HepG2 (cell line): ENCODE results near the gene VPS13D. TPM values are rescaled to one million over a fixed set of nuclear protein-coding genes. Genes with fewer than 3 reads are reported as not detected.
A peak's percentile ranks its signal among the peaks of the same experiment; 100 is the strongest.

Experiments
- ATAC-seq: fragments of 200-7000 bp; cut with Tn5 transposase; 3 replicates; pipeline ENCODE4 v1.9.1; 2020; ENCODE audit warnings: mild to moderate bottlenecking, moderate library complexity
- BruUV-seq: library from RNA; stranded (reverse); fragments of 400-500 nt; replicated peaks from 2 replicates; lab custom pipeline; 2021; lab: Mats Ljungman, UMichigan
- CTCF ChIA-PET: fragments of 300-600 bp; formaldehyde crosslinking; extraction: SDS; loops from one replicate; lab custom pipeline; 2021; ENCODE audit warnings: low total read pairs, inconsistent platforms, low intra/inter-chr PET ratio; lab: Yijun Ruan, JAX
- POLR2A ChIA-PET: fragments of 350-600 bp; sonication (Branson Sonifier 250); formaldehyde crosslinking; loops from one replicate; lab custom pipeline; 2020; ENCODE audit warnings: antibody characterized with exemption, inconsistent platforms; lab: Yijun Ruan, JAX
- DNase-seq: peaks from one replicate; pipeline ENCODE4 v3.0.0-alpha.2; 2015; ENCODE audit warnings: low spot score
- FAIRE-seq: peaks from 3 replicates; lab custom pipeline; 2011; peaks lifted over from hg19 to GRCh38; lab: Jason Lieb, UNC
- H2AFZ ChIP-seq: one replicate; pipeline ENCODE4 v1.6.1; 2011; ENCODE audit warnings: low read length, inconsistent platforms
- H3K27ac ChIP-seq: fragments of 300-600 bp; 3 replicates; pipeline ENCODE4 v1.8.0; 2011; ENCODE audit warnings: mixed run types, mild to moderate bottlenecking, mixed read lengths, low read length, inconsistent platforms; ENCODE audit not compliant: insufficient read depth; ENCODE audit errors: extremely low read length
- H3K27me3 ChIP-seq, 2 experiments: fragments of 200-600 bp in 1 of 2; 2 replicates in 1 of 2; 3 replicates in 1 of 2; pipeline versions ENCODE4 v1.6.0 to v1.8.0; 2011; ENCODE audit warnings: low read length in 2 of 2, mild to moderate bottlenecking in 2 of 2, moderate library complexity in 2 of 2, inconsistent platforms in 1 of 2; ENCODE audit not compliant: insufficient read depth in 2 of 2, control insufficient read depth in 1 of 2
- H3K36me3 ChIP-seq, 2 experiments: fragments of 200-600 bp in 1 of 2; replicated peaks in 1 of 2; 2 replicates in 1 of 2; 3 replicates in 1 of 2; pipeline versions ENCODE4 v1.5.1 to v1.8.0; 2011; ENCODE audit warnings: low read length in 2 of 2, inconsistent platforms in 1 of 2; ENCODE audit not compliant: insufficient read depth in 2 of 2, control insufficient read depth in 1 of 2
- H3K4me1 ChIP-seq: 2 replicates; pipeline ENCODE4 v1.5.1; 2012; ENCODE audit warnings: low read length, inconsistent platforms; ENCODE audit not compliant: insufficient read depth
- H3K4me2 ChIP-seq: 2 replicates; pipeline ENCODE4 v1.6.0; 2011; ENCODE audit warnings: low read depth, low read length, inconsistent platforms
- H3K4me3 ChIP-seq, 3 experiments: fragments of 200-600 bp in 1 of 3; sonication (generic), shearing (Covaris generic) in 1 of 3; replicated peaks in 1 of 3; 2 replicates each; pipeline ENCODE4 v1.5.1; 2011 to 2016; ENCODE audit warnings: low read length in 3 of 3, inconsistent platforms in 2 of 3, low read depth in 2 of 3, mild to moderate bottlenecking in 2 of 3, control low read depth in 1 of 3, mixed read lengths in 1 of 3; ENCODE audit not compliant: insufficient read depth in 1 of 3
- H3K79me2 ChIP-seq: one replicate; pipeline ENCODE4 v1.6.1; 2011; ENCODE audit warnings: low read length, inconsistent platforms; ENCODE audit not compliant: insufficient read depth
- H3K9ac ChIP-seq: 2 replicates; pipeline ENCODE4 v1.6.0; 2011; ENCODE audit warnings: mild to moderate bottlenecking, low read depth, low read length, inconsistent platforms; ENCODE audit not compliant: insufficient read depth
- H3K9me3 ChIP-seq: 2 replicates; pipeline ENCODE4 v1.5.1; 2012; ENCODE audit warnings: mild to moderate bottlenecking, low read length
- H4K20me1 ChIP-seq: 2 replicates; pipeline ENCODE4 v1.6.0; 2011; ENCODE audit warnings: inconsistent platforms, mild to moderate bottlenecking, low read length, moderate library complexity; ENCODE audit not compliant: insufficient read depth
- AHDC1 ChIP-seq: sonication (generic); formaldehyde crosslinking; IDR thresholded peaks from 2 replicates; pipeline ENCODE4 v1.5.1; 2020; ENCODE audit warnings: mild to moderate bottlenecking, missing genetic modification reagents, borderline replicate concordance
- FOXK2 ChIP-seq: fragments of 450-650 bp; IDR thresholded peaks from 2 replicates; pipeline ENCODE4 v1.6.1; 2016
- JUNB ChIP-seq: sonication (generic); formaldehyde crosslinking; IDR thresholded peaks from 2 replicates; pipeline ENCODE4 v1.8.0; 2022; ENCODE audit warnings: missing genetic modification reagents, mild to moderate bottlenecking, borderline replicate concordance
- KLF15 ChIP-seq: sonication (generic); formaldehyde crosslinking; IDR thresholded peaks from 2 replicates; pipeline ENCODE4 v1.8.1; 2023; ENCODE audit warnings: borderline replicate concordance, mild to moderate bottlenecking, inconsistent platforms, missing genetic modification reagents, mixed read lengths
- MAF1 ChIP-seq: sonication (generic); formaldehyde crosslinking; IDR thresholded peaks from 2 replicates; pipeline ENCODE4 v1.5.0; 2020; ENCODE audit warnings: missing genetic modification reagents, borderline replicate concordance
- POGZ ChIP-seq: sonication (generic); formaldehyde crosslinking; IDR thresholded peaks from 2 replicates; pipeline ENCODE4 v1.4.0; 2020; ENCODE audit warnings: mild to moderate bottlenecking, missing genetic modification reagents
- SNAI1 ChIP-seq: sonication (generic); formaldehyde crosslinking; IDR thresholded peaks from 2 replicates; pipeline ENCODE4 v1.5.0; 2020; ENCODE audit warnings: mild to moderate bottlenecking, missing genetic modification reagents, borderline replicate concordance
- SNAPC5 ChIP-seq: sonication (generic); formaldehyde crosslinking; IDR thresholded peaks from 2 replicates; pipeline ENCODE4 v1.8.1; 2023; ENCODE audit warnings: mild to moderate bottlenecking, missing genetic modification reagents, borderline replicate concordance
- SP1 ChIP-seq, 2 experiments: fragments of 450-650 bp in 1 of 2; sonication (generic) in 1 of 2; formaldehyde crosslinking in 1 of 2; IDR thresholded peaks; 2 replicates each; pipeline versions ENCODE4 v1.4.0 to v1.6.1; 2016 to 2020; ENCODE audit warnings: missing genetic modification reagents in 1 of 2
- THAP11 ChIP-seq: IDR thresholded peaks from 2 replicates; pipeline ENCODE4 v1.6.1; 2016; ENCODE audit warnings: missing biosample characterization, missing genetic modification reagents
- ZBTB46 ChIP-seq: sonication (generic); formaldehyde crosslinking; IDR thresholded peaks from 2 replicates; pipeline ENCODE4 v1.4.0; 2020; ENCODE audit warnings: mild to moderate bottlenecking, missing genetic modification reagents, borderline replicate concordance
- ZBTB8A ChIP-seq: sonication (generic); formaldehyde crosslinking; IDR thresholded peaks from 2 replicates; pipeline ENCODE4 v1.4.0; 2020; ENCODE audit warnings: mild to moderate bottlenecking, low read depth, missing genetic modification reagents, borderline replicate concordance
- ZNF3 ChIP-seq: IDR thresholded peaks from 2 replicates; pipeline ENCODE4 v1.7.0; 2017; ENCODE audit warnings: inconsistent platforms
- ZNF501 ChIP-seq: sonication (generic); formaldehyde crosslinking; IDR thresholded peaks from 2 replicates; pipeline ENCODE4 v1.5.1; 2020; ENCODE audit warnings: mild to moderate bottlenecking, moderate library complexity, missing genetic modification reagents
- ZNF788 ChIP-seq: sonication (generic); formaldehyde crosslinking; IDR thresholded peaks from 2 replicates; pipeline ENCODE4 v1.5.0; 2020; ENCODE audit warnings: mild to moderate bottlenecking, missing genetic modification reagents, borderline replicate concordance
- WGBS: methylation state at CpG from one replicate; pipeline ENCODE4 v1.1.6; 2017; ENCODE audit warnings: low lambda C conversion rate; 5-methylcytosine and 5-hydroxymethylcytosine counted together
- in situ Hi-C: cut with HindIII; loops from 2 replicates; pipeline ENCODE4 v1.10.0; 2017; ENCODE audit warnings: low pct_unique_long_range_greater_than_20kb; ENCODE audit not compliant: extremely low pct_ligation_motif_present
- intact Hi-C: fragments of 100-400 bp; cut with micrococcal nuclease; formaldehyde crosslinking; loops from one replicate; pipeline ENCODE4 v1.10.0; 2022; ENCODE audit not compliant: unreplicated experiment
- polyA plus RNA-seq, 8 experiments: library from polyadenylated mRNA; depleted of rRNA in 3 of 8; stranded (reverse) in 7 of 8; unstranded in 1 of 8; fragments of >200 nt; fragmentation: Illumina TruSeq in 4 of 8; extraction: Trizol in 4 of 8; gene quantifications; 2 replicates each; pipeline versions ENCODE4 v1.2.1 to v1.2.3, GENCODE V29; 2011 to 2016; ENCODE audit warnings: low read depth in 4 of 8, missing spikeins in 1 of 8, mixed read lengths in 1 of 8; ENCODE audit not compliant: insufficient read depth in 1 of 8
- total RNA-seq, 5 experiments: library from RNA; depleted of rRNA; stranded (reverse); fragments of >200 nt; fragmentation: Illumina TruSeq; extraction: Trizol; gene quantifications; 2 replicates each; pipeline ENCODE4 v1.2.3, GENCODE V29; 2016; ENCODE audit warnings: low read depth in 1 of 5

The VPS13D gene
- total and polyA plus RNA-seq, 2 of the 13 experiments (the other 11 are each of a cell fraction or from before 2014, with no cell fraction given), result 8.6 to 13.9 TPM

- in situ Hi-C loops (loop anchor here (5.0 to 10.0 kb wide), 3 partner anchors 48 to 121 kb away; partner anchors contain the start of gene DHRS3), intact Hi-C loops (loop anchor here (1.0 to 10.0 kb wide), 3 partner anchors 47 to 211 kb away; no protein-coding TSS in a partner anchor)
- peak; percentile 67 for ATAC-seq
- Histone ChIP-seq H3K9me3 (no peaks in the 10 kb centered on the region), H4K20me1 (no peaks in the 10 kb centered on the region), H3K79me2 (no peaks in the 10 kb centered on the region), H3K27me3 (no peaks in the 10 kb centered on the region), H3K4me2 (peak overlapping the region; percentile 90), H3K4me1 (peaks cover 87% of the 10 kb centered on the region), H3K4me3 (peak overlapping the region; percentile 37 to 58 (median 42); a peak in 5 of 6 replicates), H3K9ac (peak overlapping the region; percentile 65), H3K27ac (peak overlapping the region; percentile 86), H3K36me3 (no peaks in the 10 kb centered on the region), H2AFZ (no peak overlapping the region)
- POLR2A ChIA-PET, result interaction anchor here (0.8 to 9.3 kb wide), 12 partner anchors 9 to 169 kb away, joined by 3 to 220 read pairs (median 6); partner anchors contain the start of gene DHRS3
- WGBS, result 5% methylated on average over 12 of the region's 13 CpGs
- peak; percentile 95 for DNase-seq
- CTCF ChIA-PET, result no interaction called here
- no TSS peak for BruUV-seq
- peak; percentile 93 for FAIRE-seq
- peak; percentile 57; the same call in 1 of the 2 replicates for TF ChIP-seq JUNB
- TF ChIP-seq SNAI1 (CRISPR knock-in tag), result peak; percentile 81; the same call in 1 of the 2 replicates
- TF ChIP-seq ZBTB46 (CRISPR knock-in tag), result 0 out of 2 replicates have a peak, but pooled peaks have one; percentile 9
- TF ChIP-seq ZNF3 (CRISPR knock-in tag), result no peak
- TF ChIP-seq KLF15 (CRISPR knock-in tag), result no peak
- TF ChIP-seq THAP11 (CRISPR knock-in tag), result peak; percentile 73
- no peak for TF ChIP-seq SP1 (IDR thresholded peaks at IDR 0.05)
- no peak; the same call in 1 of the 2 replicates for TF ChIP-seq SP1 (CRISPR knock-in tag; IDR thresholded peaks at IDR 0.05)
- peak; percentile 87; the same call in 1 of the 2 replicates for TF ChIP-seq ZNF788 (CRISPR knock-in tag)
- no peak for TF ChIP-seq SNAPC5
- TF ChIP-seq FOXK2, result peak; percentile 21; the same call in 1 of the 2 replicates
- TF ChIP-seq MAF1 (CRISPR knock-in tag), result 0 out of 2 replicates have a peak, but pooled peaks have one; percentile 28
- no peak for TF ChIP-seq ZBTB8A (CRISPR knock-in tag)
- TF ChIP-seq POGZ (CRISPR knock-in tag), result peak; percentile 83
- peak; percentile 57; the same call in 1 of the 2 replicates for TF ChIP-seq ZNF501 (CRISPR knock-in tag)
- TF ChIP-seq AHDC1, result peak; percentile 82
These were observed 295.7 kb downstream of the VPS13D start for GRCh38 chr1:12525311-12526181.
